OCI-LY7 (cell line): ENCODE measurements around the gene MIER3. TPM values are rescaled to one million over a fixed set of nuclear protein-coding genes. Genes with fewer than 3 reads are reported as not detected.

Experiments used
- BruUV-seq: library from RNA; stranded (reverse); fragments of 400-500 nt; replicated peaks from 2 replicates; lab custom pipeline; 2021; lab: Mats Ljungman, UMichigan
- CTCF ChIA-PET: fragments of 300-600 bp; sonication (Branson Sonifier 250); formaldehyde crosslinking; loops from one replicate; lab custom pipeline; 2022; ENCODE audit warnings: antibody characterized with exemption; ENCODE audit not compliant: unreplicated experiment; lab: Charles Lee
- POLR2A ChIA-PET: fragments of 300-600 bp; sonication (Branson Sonifier 250); formaldehyde crosslinking; loops from one replicate; lab custom pipeline; 2022; ENCODE audit warnings: antibody characterized with exemption; lab: Charles Lee
- DNase-seq: peaks from one replicate; pipeline ENCODE4 v3.0.0-alpha.2; 2015; ENCODE audit warnings: low spot score
- H2AFZ ChIP-seq: fragments of 200-600 bp; sonication (generic), shearing (Covaris generic); 2 replicates; pipeline ENCODE4 v1.6.1; 2014; ENCODE audit warnings: mild to moderate bottlenecking, antibody characterized with exemption, low read length, moderate library complexity
- H3K27ac ChIP-seq: fragments of 200-600 bp; sonication (generic); 2 replicates; pipeline ENCODE4 v1.5.1; 2014; ENCODE audit warnings: mixed run types, low read depth, mild to moderate bottlenecking, moderate library complexity, low read length, inconsistent platforms; ENCODE audit not compliant: poor library complexity, severe bottlenecking
- H3K36me3 ChIP-seq: fragments of 200-600 bp; sonication (generic); 2 replicates; pipeline ENCODE4 v1.6.1; 2014; ENCODE audit warnings: mild to moderate bottlenecking, antibody characterized with exemption, low read length, moderate library complexity, mixed read lengths; ENCODE audit not compliant: insufficient read depth
- H3K4me1 ChIP-seq: fragments of 200-600 bp; sonication (generic); 2 replicates; pipeline ENCODE4 v1.5.1; 2014; ENCODE audit warnings: mild to moderate bottlenecking, low read length; ENCODE audit not compliant: insufficient read depth, poor library complexity, severe bottlenecking
- H3K4me2 ChIP-seq: fragments of 200-600 bp; sonication (generic); 2 replicates; pipeline ENCODE4 v1.6.1; 2014; ENCODE audit warnings: mild to moderate bottlenecking, low read length
- H3K4me3 ChIP-seq: fragments of 200-600 bp; sonication (generic); 2 replicates; pipeline ENCODE4 v1.5.1; 2014; ENCODE audit warnings: mild to moderate bottlenecking, low read depth, low read length; ENCODE audit not compliant: poor library complexity, severe bottlenecking
- H3K79me2 ChIP-seq: fragments of 200-600 bp; sonication (generic); 2 replicates; pipeline ENCODE4 v1.6.1; 2016; ENCODE audit warnings: low read depth, mild to moderate bottlenecking, low read length, moderate library complexity, mixed read lengths; ENCODE audit not compliant: insufficient read depth
- H3K9me2 ChIP-seq: fragments of 200-600 bp; sonication (generic); 2 replicates; pipeline ENCODE4 v1.6.1; 2016; ENCODE audit warnings: mild to moderate bottlenecking, low read length, mixed read lengths; ENCODE audit not compliant: insufficient read depth
- H3K9me3 ChIP-seq: fragments of 200-600 bp; sonication (generic); 2 replicates; pipeline ENCODE4 v1.6.1; 2014; ENCODE audit warnings: mild to moderate bottlenecking, mixed run types, low read length, mixed read lengths
- H4K20me1 ChIP-seq: fragments of 200-600 bp; sonication (generic); 2 replicates; pipeline ENCODE4 v1.6.1; 2014; ENCODE audit warnings: mild to moderate bottlenecking, antibody characterized with exemption, low read length, moderate library complexity, mixed read lengths; ENCODE audit not compliant: insufficient read depth
- CTCF ChIP-seq: fragments of 200-600 bp; sonication (generic); conservative IDR thresholded peaks from 2 replicates; pipeline ENCODE4 v1.5.1; 2014; ENCODE audit warnings: mild to moderate bottlenecking, antibody characterized with exemption, low read length, moderate library complexity, mixed read lengths
- EZH2phosphoT487 ChIP-seq: fragments of 200-600 bp; sonication (generic); IDR thresholded peaks from 2 replicates; pipeline ENCODE4 v1.6.1; 2018; ENCODE audit warnings: low read depth, borderline replicate concordance, mild to moderate bottlenecking, mixed run types, antibody characterized with exemption, low read length, moderate library complexity, mixed read lengths
- intact Hi-C: fragments of 100-400 bp; cut with micrococcal nuclease; formaldehyde crosslinking; loops from one replicate; pipeline ENCODE4 v1.10.0; 2022; ENCODE audit not compliant: unreplicated experiment
- total RNA-seq, 2 experiments: library from RNA; depleted of rRNA in 1 of 2; stranded (reverse); fragments of >200 nt in 1 of 2; shearing (Covaris generic) in 1 of 2; gene quantifications; 2 replicates each; pipeline ENCODE4 v1.2.3, GENCODE V29; 2014 to 2022

MIER3 gene
- total RNA-seq, 2 experiments from 2014 or later: 12.6 to 29.2 TPM

DNA sequence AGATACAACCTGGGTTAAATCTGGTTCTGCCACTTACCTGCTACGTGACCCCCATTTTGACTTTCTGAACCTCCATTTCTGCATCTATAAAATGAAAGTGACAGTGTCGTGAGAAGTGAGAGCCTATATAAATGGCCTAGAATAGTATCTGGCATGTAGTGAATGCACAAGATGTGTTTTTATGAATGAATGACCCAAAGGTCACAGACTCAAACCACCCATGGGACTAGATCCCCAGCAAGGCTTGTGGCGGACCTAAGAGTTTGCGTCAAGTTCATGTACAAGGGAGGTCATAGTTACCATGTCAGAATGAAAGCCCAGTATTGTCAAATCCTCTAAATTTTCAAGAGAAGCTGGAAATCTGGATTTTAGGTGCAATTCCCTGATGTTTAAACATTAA, 53.7 kb downstream of the MIER3 start:
- Histone ChIP-seq H2AFZ (no peak overlapping the region), H3K79me2 (no peaks in the 10 kb centered on the region), H4K20me1 (no peaks in the 10 kb centered on the region), H3K4me3 (no peak overlapping the region), H3K9me3 (no peaks in the 10 kb centered on the region), H3K4me2 (no peak overlapping the region), H3K27ac (no peak overlapping the region), H3K9me2 (no peaks in the 10 kb centered on the region), H3K4me1 (no peaks in the 10 kb centered on the region), H3K36me3 (peaks cover 32% of the 10 kb centered on the region)
- DNase-seq: no peak
- intact Hi-C loops: no loop called here
- no TSS peak for BruUV-seq
- POLR2A ChIA-PET: interaction anchor here (0.6 to 1.8 kb wide), 3 partner anchors 9 to 17 kb away, joined by 3 to 8 read pairs (median 3); no protein-coding TSS in a partner anchor
- TF ChIP-seq EZH2phosphoT487 (no peak), CTCF (no peak)
- CTCF ChIA-PET: no interaction called here

DNA sequence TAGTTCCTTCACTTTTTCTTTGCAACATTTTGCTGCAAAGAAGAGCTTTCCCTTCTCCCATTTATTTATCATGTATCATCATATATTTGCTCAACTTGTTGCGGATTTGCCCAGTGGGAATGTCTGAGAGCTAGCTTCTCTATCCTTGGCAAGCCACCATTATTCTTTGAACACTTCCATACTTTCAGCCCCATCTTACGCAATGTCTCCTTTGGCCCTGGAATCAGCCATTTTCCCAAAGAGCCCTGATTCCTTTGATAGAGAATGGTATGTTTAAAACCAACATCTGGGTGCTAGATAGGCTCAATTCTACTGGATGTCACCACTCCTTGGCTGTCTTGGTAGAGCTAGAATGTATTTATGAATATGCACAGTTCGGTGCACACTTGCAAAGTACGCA, 55.2 kb downstream of the MIER3 start:
- Histone ChIP-seq H3K27ac (no peak overlapping the region), H3K79me2 (no peaks in the 10 kb centered on the region), H3K9me2 (no peaks in the 10 kb centered on the region), H2AFZ (no peak overlapping the region), H3K4me1 (no peaks in the 10 kb centered on the region), H3K36me3 (peaks cover 42% of the 10 kb centered on the region), H3K4me2 (no peak overlapping the region), H4K20me1 (no peaks in the 10 kb centered on the region), H3K9me3 (no peaks in the 10 kb centered on the region), H3K4me3 (no peak overlapping the region)
- ChIA-PET POLR2A (interaction anchor here (0.7 to 1.6 kb wide), 7 partner anchors 9 to 573 kb away, joined by 3 to 4 read pairs (median 3); no protein-coding TSS in a partner anchor), CTCF (no interaction called here)
- no TSS peak for BruUV-seq
- intact Hi-C loops: no loop called here
- no peak for DNase-seq
- TF ChIP-seq CTCF: no peak
- no peak for TF ChIP-seq EZH2phosphoT487

GRCh38 chr5:56893251-56893951, 58.5 kb downstream of the MIER3 start:
- Histone ChIP-seq H4K20me1 (no peaks in the 10 kb centered on the region), H2AFZ (no peak overlapping the region), H3K27ac (no peak overlapping the region), H3K79me2 (no peaks in the 10 kb centered on the region), H3K9me2 (no peaks in the 10 kb centered on the region), H3K4me2 (no peak overlapping the region), H3K36me3 (peaks cover 70% of the 10 kb centered on the region), H3K9me3 (0 out of 2 replicates have a peak, but pooled peaks cover 5% of the 10 kb centered on the region), H3K4me3 (no peak overlapping the region), H3K4me1 (no peaks in the 10 kb centered on the region)
- CTCF ChIA-PET: no interaction called here
- no TSS peak for BruUV-seq
- no peak for TF ChIP-seq EZH2phosphoT487
- POLR2A ChIA-PET: interaction anchor here (0.6 to 0.7 kb wide), 2 partner anchors 124 to 156 kb away, joined by 3 read pairs; no protein-coding TSS in a partner anchor
- no peak for DNase-seq
- intact Hi-C loops: no loop called here
